Stimulated activated CD4-positive, alpha-beta T cell treated with anti-CD3 and anti-CD28 coated beads, TNF-alpha, amount 100 ng/mL, for 24 hours (primary cell): Measurements from ENCODE around the gene SYTL5.
"Not testable (repeated sequence)": the region's sequence is repeated elsewhere in the genome, so short reads cannot be mapped to it uniquely, and the experiment has no call there.

ENCODE experiments used
- DNase-seq, 3 experiments: peaks; one replicate each; pipeline ENCODE4 v3.0.0-alpha.2; 2020; ENCODE audit warnings: low read depth in 3 of 3

The SYTL5 gene

GRCh38 chrX:38006291-38006690 is at the start of gene SYTL5:
Gene SYTL5 (plus strand): TSS chrX:38006553. CDS start chrX:38033890, 27,337 bp downstream.
- DNase-seq, result no peak

- DNase-seq, result no peak
These were observed 47.7 kb upstream of the SYTL5 start for GRCh38 chrX:37958525-37959211.

- DNase-seq, result no peak
These were observed 46.9 kb upstream of the SYTL5 start for GRCh38 chrX:37959212-37960021.

- no peak for DNase-seq
These were observed 45.2 kb upstream of the SYTL5 start for GRCh38 chrX:37961118-37961517.

- DNase-seq, result no peak
These were observed 38.6 kb upstream of the SYTL5 start for GRCh38 chrX:37967714-37968113.

DNA sequence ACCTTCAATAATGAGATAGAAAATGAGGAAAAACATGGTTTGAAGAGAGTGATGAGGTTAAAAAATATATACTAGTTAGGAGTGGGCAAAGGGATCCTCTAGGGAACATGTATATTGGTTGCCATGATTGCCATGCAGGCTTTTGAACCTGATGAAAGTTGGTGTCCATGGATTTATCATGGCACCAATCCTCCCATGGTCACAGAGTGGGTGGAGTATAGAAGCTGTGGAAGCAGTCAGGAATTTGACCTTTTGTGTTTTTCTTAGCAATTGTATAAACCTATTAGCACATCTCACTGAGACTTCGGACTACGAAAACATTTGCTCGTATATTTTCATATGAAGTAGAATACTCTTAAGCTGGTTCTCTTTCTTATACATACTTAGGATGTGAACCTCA is 30.9 kb upstream of the SYTL5 start:
- DNase-seq, result no peak

DNA sequence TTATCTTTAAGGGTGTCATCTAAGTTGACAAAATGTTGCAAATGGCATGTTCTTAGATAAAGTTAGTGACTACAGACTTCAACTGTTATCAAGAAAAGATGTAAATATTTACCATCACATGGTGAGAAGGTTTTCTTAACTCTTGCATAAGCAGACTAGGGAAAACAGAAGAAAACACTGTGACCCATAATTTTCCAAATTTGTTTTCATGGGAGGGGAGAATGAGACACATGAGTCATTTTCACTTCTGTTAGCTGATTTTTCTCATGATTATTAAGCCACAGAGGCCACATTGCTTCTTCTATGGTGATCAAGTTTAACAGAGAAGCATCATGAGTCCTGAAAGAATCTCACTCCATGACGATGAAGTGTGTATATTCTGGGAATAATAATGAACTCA is 30.2 kb upstream of the SYTL5 start:
- DNase-seq, result no peak

DNA sequence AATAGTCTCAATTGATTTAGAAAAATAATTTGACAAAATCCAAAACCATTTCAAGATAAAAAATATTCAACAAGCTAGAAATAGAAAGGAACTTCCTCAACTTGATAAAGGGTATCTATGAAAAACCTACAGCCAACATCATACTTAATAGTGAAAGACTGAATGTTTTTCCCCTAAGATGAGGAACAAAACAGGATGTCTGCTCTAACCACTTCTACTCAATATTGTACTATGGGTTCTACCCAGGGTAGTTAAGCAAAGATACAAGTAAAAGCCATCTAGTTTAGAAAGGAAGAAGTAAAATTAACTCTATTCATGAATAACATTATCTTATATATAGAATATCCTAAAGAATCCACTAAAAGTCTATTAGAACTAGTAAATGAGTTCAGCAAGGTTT is 21.5 kb upstream of the SYTL5 start:
- DNase-seq, result no peak

- DNase-seq, result no peak
These were observed 19.5 kb upstream of the SYTL5 start for GRCh38 chrX:37986893-37987292.

- no peak for DNase-seq
These were observed 17.0 kb upstream of the SYTL5 start for GRCh38 chrX:37989304-37989703.

- DNase-seq, result not testable (repeated sequence)
These were observed 15.1 kb upstream of the SYTL5 start for GRCh38 chrX:37991303-37991702.

DNA sequence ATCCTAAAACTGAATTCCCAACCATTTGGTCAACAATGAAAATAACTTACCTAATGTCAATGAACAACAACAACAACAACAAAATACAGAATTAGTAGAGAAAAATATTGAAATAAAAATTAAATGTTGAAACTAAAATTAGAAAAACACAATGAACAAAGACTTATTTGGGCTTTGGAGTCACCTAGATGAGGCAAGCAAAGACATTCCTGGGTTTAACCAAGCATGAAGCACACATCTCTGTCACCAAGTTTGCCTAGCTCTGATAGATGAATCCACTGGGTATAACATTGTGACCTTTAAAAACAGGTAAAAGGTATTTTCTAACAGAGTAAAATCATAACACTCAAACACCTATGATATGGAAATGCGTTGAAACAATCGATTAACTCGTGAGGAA is 13.2 kb upstream of the SYTL5 start:
- no peak for DNase-seq

DNA sequence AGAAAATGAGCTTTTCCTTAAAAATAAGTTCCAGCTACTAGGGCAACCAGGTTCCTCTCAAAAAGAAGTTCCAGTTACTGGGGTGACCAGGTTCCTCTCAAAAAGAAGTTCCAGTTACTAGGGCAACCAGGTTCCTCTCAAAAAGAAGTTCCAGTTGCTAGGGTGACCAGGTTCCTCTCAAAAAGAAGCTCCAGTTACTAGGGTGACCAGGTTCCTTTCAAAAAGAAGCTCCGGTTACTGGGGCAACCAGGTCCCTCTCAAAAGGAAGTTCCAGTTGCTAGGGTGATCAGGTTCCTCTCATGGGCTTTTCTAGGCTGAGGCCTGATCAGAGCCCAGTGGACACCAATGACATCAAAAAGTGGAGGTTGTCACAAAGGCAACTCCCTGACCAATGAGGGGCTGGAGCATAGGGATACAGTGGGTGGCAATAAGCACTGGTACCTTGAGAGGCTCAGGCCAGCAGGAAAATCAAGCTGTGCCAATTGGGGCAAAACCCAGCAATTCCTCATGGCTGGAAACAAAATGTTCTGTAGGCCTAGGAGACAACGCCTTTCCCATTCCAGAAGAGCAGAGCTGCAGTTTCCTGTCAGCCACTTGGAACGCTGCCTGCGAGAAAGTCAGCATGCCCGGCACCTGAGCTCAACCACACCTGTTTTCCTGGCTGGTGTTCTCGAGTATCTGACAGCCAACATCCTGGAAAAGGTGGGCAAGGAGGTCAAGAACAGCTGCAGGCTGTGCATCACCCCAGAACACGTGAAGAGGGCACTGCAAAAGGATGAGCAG is 12.3 kb upstream of the SYTL5 start:
- DNase-seq, result no peak

DNA sequence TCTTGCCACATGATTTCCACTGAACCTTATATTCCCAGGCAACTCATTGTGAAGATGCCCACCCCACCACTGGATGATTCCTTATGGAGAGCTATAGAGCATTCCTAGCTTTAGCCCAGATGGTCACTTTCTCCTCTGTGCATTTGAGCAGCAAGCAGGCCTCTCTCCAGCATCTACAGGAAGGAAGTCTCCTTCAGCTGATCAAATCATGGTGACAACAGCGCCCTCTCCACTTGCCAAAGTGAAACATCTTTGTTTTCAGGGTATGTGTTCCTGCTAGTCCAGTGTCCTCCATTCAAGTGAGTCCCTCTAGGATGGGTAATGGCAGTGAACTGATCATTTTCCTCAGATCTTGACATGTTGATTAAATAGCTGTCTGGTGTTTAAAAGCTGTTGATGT is 10.9 kb upstream of the SYTL5 start:
- no peak for DNase-seq

GRCh38 chrX:37997096-37997495 is 9.3 kb upstream of the SYTL5 start:
- DNase-seq, result no peak

DNA sequence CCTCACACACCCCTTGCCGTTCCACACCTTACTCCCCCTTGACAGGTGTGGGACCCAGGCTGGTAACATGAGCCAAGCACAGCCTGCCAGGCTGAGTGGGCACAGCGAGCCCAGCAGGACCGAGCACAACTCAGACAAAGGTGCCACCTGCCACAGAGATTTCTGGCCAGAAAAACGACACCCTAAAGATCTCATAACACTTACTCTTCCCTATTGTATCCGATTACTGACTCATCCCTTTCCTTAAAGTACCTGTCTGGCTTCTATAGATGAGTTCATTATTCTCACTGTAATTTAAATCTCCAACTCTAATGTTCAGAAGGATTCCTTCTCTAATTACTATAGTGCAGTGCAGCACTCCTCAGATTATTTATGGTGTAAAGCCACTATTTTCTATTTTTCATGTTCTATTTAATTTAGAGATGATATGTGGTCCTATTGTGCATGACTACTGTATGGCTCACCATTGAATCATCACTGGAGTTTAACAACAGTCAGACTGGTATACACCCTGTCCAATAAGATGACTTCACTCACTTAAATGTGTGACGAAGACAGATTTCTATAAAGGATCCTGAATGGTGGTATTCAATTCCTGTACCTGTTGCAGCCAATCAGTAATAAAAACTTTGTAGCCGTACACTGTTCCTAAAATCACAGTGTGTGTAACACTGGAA is 7.6 kb upstream of the SYTL5 start:
- DNase-seq, result no peak

DNA sequence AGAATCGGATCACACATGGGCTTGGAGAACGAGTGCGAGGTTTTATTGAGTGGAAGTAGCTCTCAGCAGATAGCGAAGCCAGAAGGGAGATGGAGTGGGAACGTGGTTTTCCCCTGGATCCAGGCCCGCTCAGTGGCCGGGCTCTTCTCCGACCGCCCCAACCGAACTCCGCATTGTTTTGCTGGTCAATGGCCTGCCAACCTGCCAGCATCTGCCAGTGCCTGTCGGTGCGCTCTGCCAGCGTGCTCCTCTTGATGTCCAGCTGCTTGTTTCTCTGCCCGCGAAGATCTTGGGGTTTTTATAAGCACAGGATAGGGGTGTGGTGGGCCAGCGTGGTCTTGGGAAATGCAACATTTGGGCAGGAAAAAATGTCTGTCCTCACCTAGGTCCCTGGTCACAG is 5.6 kb upstream of the SYTL5 start:
- no peak for DNase-seq

- DNase-seq, result no peak
These were observed 2.3 kb upstream of the SYTL5 start for GRCh38 chrX:38004046-38004445.

DNA sequence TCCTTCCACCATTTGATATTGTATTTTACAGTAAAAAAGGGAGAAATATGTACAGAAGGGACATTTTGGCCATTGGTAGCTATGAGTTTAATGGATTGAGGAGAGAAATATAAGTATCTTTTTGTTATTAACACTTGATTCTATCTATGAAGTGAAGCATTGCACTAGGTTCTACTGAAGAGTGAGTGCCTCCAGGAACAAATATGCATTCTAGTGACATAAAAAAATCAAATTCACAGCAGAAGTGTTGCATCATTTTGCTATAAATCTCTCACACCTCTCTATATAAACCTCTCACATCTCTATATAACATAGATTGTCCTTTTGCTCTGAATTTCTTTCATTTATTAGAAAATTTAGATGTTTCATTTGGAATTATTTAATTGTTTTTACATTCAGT is 425 bp downstream of the SYTL5 start:
- DNase-seq, result no peak

DNA sequence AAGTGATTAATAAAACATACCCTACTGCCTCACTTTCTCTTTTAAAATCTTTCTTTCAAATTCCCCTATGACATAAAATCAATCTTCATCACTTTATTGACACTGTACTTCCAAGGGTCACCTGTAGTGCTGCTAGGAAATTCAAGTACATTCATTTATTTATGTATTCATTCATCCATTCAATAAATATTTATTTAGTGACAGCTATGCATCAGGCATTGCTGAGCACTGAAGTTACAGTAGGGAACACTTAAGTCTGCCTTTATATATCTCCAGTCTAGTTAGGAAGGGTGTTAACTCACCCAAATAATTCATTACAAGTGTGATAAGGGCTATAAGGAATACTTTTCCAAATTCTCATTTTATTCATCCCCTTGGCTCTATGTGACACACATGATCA is 2.3 kb downstream of the SYTL5 start:
- DNase-seq, result no peak

DNA sequence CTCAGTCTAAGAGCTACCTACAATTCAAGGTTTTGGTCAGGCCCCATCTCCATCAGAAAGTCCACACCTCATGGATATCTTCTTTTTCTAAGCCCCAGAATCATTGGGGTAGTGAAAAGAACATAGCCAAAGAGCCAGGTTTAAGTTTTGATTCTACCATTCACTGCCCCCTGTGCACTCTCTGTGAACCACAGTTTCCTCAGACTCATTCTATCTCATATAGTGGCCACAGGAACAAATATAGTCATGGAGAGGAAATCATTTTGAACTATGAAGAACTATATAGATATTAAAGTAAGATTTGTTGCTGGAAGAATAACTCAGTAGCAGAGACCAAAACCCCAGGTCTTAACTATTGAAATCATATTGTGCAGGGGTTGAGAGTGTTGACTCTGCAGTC is 3.3 kb downstream of the SYTL5 start:
- DNase-seq, result no peak
